HEK293 (cell line): ENCODE results near the gene PRSS35.

ENCODE experiments used
- CTCF ChIA-PET: fragments of 350-600 bp; formaldehyde crosslinking; extraction: SDS; loops from one replicate; lab custom pipeline; 2021; ENCODE audit warnings: antibody characterized with exemption; lab: Yijun Ruan, JAX
- POLR2A ChIA-PET: fragments of 300-600 bp; formaldehyde crosslinking; extraction: SDS; loops from one replicate; lab custom pipeline; 2020; ENCODE audit warnings: antibody characterized with exemption, inconsistent platforms; lab: Yijun Ruan, JAX
- H3K27ac ChIP-seq: fragments of 200-500 bp; sonication (Bioruptor generic); 2 replicates; pipeline ENCODE4 v1.5.1; 2014; ENCODE audit warnings: low read depth, low read length, control low read depth, inconsistent platforms; ENCODE audit errors: extremely low read depth
- H3K36me3 ChIP-seq, 2 experiments: fragments of 200-500 bp in 1 of 2; sonication (Bioruptor generic) in 1 of 2; 1 replicate in 1 of 2; 2 replicates in 1 of 2; pipeline ENCODE4 v1.5.1; 2014 to 2017; ENCODE audit warnings: inconsistent platforms in 2 of 2, low read length in 2 of 2; ENCODE audit not compliant: control insufficient read depth in 2 of 2, insufficient read depth in 1 of 2
- H3K4me1 ChIP-seq: fragments of 200-500 bp; sonication (Bioruptor generic); 2 replicates; pipeline ENCODE4 v1.5.1; 2014; ENCODE audit warnings: mild to moderate bottlenecking, low read length, inconsistent platforms; ENCODE audit not compliant: control insufficient read depth, insufficient read depth
- H3K4me3 ChIP-seq: 2 replicates; pipeline ENCODE4 v1.5.1; 2011; ENCODE audit warnings: low read depth, mild to moderate bottlenecking, control low read depth, low read length, moderate library complexity
- H3K9me3 ChIP-seq: fragments of 200-500 bp; sonication (Bioruptor generic); 2 replicates; pipeline ENCODE4 v1.5.1; 2014; ENCODE audit warnings: low read depth, low read length, inconsistent platforms; ENCODE audit not compliant: control insufficient read depth, insufficient read depth
- CTCF ChIP-seq: fragments of 450-650 bp; formaldehyde crosslinking; IDR thresholded peaks from 2 replicates; pipeline ENCODE4 v1.5.1; 2016; ENCODE audit warnings: missing biosample characterization, missing genetic modification characterization
- HOXA7 ChIP-seq: sonication (generic); formaldehyde crosslinking; IDR thresholded peaks from 2 replicates; pipeline ENCODE4 v1.8.1; 2022; ENCODE audit warnings: missing genetic modification reagents, borderline replicate concordance
- PRDM1 ChIP-seq: fragments of 450-650 bp; formaldehyde crosslinking; IDR thresholded peaks from 2 replicates; pipeline ENCODE4; 2016; ENCODE audit warnings: missing biosample characterization, missing genetic modification characterization
- SALL2 ChIP-seq: fragments of 450-650 bp; formaldehyde crosslinking; IDR thresholded peaks from 2 replicates; pipeline ENCODE4 v1.5.0; 2017; ENCODE audit warnings: missing biosample characterization, mild to moderate bottlenecking, missing genetic modification characterization, borderline replicate concordance
- ZFHX2 ChIP-seq: fragments of 450-650 bp; formaldehyde crosslinking; conservative IDR thresholded peaks from 2 replicates; pipeline ENCODE4 v1.5.1; 2016; ENCODE audit warnings: missing biosample characterization, missing genetic modification characterization
- ZFP37 ChIP-seq: fragments of 450-650 bp; formaldehyde crosslinking; IDR thresholded peaks from 2 replicates; pipeline ENCODE4 v1.5.1; 2016; ENCODE audit warnings: missing biosample characterization, missing genetic modification characterization
- ZNF324 ChIP-seq: fragments of 450-650 bp; formaldehyde crosslinking; IDR thresholded peaks from 2 replicates; pipeline ENCODE4 v1.5.1; 2016; ENCODE audit warnings: missing biosample characterization, missing genetic modification characterization
- ZNF416 ChIP-seq: fragments of 450-650 bp; formaldehyde crosslinking; IDR thresholded peaks from 2 replicates; pipeline ENCODE4 v1.5.1; 2016; ENCODE audit warnings: missing biosample characterization, missing genetic modification characterization
- ZNF654 ChIP-seq: fragments of 450-650 bp; formaldehyde crosslinking; IDR thresholded peaks from 2 replicates; pipeline ENCODE4 v1.5.1; 2016; ENCODE audit warnings: low read depth, missing biosample characterization, missing genetic modification characterization
- ZNF660 ChIP-seq: fragments of 450-650 bp; IDR thresholded peaks from 2 replicates; pipeline ENCODE4 v1.5.1; 2018; ENCODE audit warnings: missing biosample characterization, mild to moderate bottlenecking, missing genetic modification characterization
- ZNF768 ChIP-seq: fragments of 450-650 bp; formaldehyde crosslinking; IDR thresholded peaks from 2 replicates; pipeline ENCODE4 v1.5.1; 2018; ENCODE audit warnings: missing biosample characterization, mild to moderate bottlenecking, missing genetic modification characterization

The PRSS35 gene

GRCh38 chr6:83517500-83517899 lies 5.2 kb downstream of the PRSS35 start:
- CTCF ChIA-PET, result interaction anchor here (0.6 to 3.8 kb wide), 5 partner anchors 19 to 450 kb away, joined by 3 to 39 read pairs (median 5); partner anchors contain the start of gene DOP1A
- no peak for TF ChIP-seq ZNF416 (tag by site-specific recombination)
- TF ChIP-seq ZNF768 (tag by site-specific recombination), result no peak
- TF ChIP-seq ZNF324 (tag by site-specific recombination), result no peak
- Histone ChIP-seq H3K4me3 (no peak overlapping the region), H3K27ac (no peak overlapping the region), H3K9me3 (no peaks in the 10 kb centered on the region), H3K4me1 (no peaks in the 10 kb centered on the region), H3K36me3 (no peaks in the 10 kb centered on the region)
- POLR2A ChIA-PET, result no interaction called here

GRCh38 chr6:83518816-83519480 lies 6.6 kb downstream of the PRSS35 start:
- POLR2A ChIA-PET, result no interaction called here
- no peak overlapping the region for H3K27ac ChIP-seq
- H3K36me3 ChIP-seq, result no peaks in the 10 kb centered on the region
- CTCF ChIA-PET, result interaction anchor here (0.7 to 3.8 kb wide), 13 partner anchors 7 to 453 kb away, joined by 3 to 39 read pairs (median 4); partner anchors contain the start of genes DOP1A, PRSS35 and UBE3D
- H3K4me3 ChIP-seq, result no peak overlapping the region
- TF ChIP-seq ZFP37 (tag by site-specific recombination) (no peak), ZFHX2 (tag by site-specific recombination) (no peak), ZNF654 (peak; percentile 34), SALL2 (tag by site-specific recombination) (no peak), CTCF (tag by site-specific recombination) (peak; percentile 44)
- H3K9me3 ChIP-seq, result no peaks in the 10 kb centered on the region
- no peaks in the 10 kb centered on the region for H3K4me1 ChIP-seq

- Histone ChIP-seq H3K9me3 (no peaks in the 10 kb centered on the region), H3K4me1 (no peaks in the 10 kb centered on the region), H3K27ac (no peak overlapping the region), H3K36me3 (no peaks in the 10 kb centered on the region), H3K4me3 (no peak overlapping the region)
- TF ChIP-seq HOXA7 (CRISPR knock-in tag) (no peak), CTCF (tag by site-specific recombination) (0 out of 2 replicates have a peak, but pooled peaks have one; percentile 39), PRDM1 (tag by site-specific recombination) (no peak), ZNF654 (peak; percentile 63), ZNF660 (tag by site-specific recombination) (peak; percentile 63; the same call in 1 of the 2 replicates)
- CTCF ChIA-PET, result interaction anchor here (0.6 to 1.5 kb wide), 40 partner anchors 9 to 1685 kb away, joined by 3 to 12 read pairs (median 4); partner anchors contain the start of gene PRSS35
- POLR2A ChIA-PET, result no interaction called here
Measured at GRCh38 chr6:83536034-83536646, 23.8 kb downstream of the PRSS35 start.
